A673 (cell line): ENCODE measurements around the gene HCLS1. TPM values are rescaled to one million over a fixed set of nuclear protein-coding genes. Genes with fewer than 3 reads are reported as not detected.
"Not testable (repeated sequence)": the region's sequence is repeated elsewhere in the genome, so short reads cannot be mapped to it uniquely, and the experiment has no call there.

Experiments
- BruUV-seq: library from RNA; stranded (reverse); fragments of 400-500 nt; replicated peaks from 2 replicates; lab custom pipeline; 2021; lab: Mats Ljungman, UMichigan
- CTCF ChIA-PET: fragments of 300-600 bp; sonication (Branson Sonifier 250); formaldehyde crosslinking; loops from one replicate; lab custom pipeline; 2022; ENCODE audit warnings: antibody characterized with exemption; lab: Charles Lee
- POLR2A ChIA-PET: fragments of 300-600 bp; sonication (Branson Sonifier 250); formaldehyde crosslinking; loops from one replicate; lab custom pipeline; 2022; ENCODE audit warnings: antibody characterized with exemption; ENCODE audit not compliant: low non-redundant PET; lab: Charles Lee
- DNase-seq: peaks from one replicate; pipeline ENCODE4 v3.0.0-alpha.2; 2015; ENCODE audit warnings: low spot score
- H3K27ac ChIP-seq: fragments of 200-600 bp; sonication (generic); 2 replicates; pipeline ENCODE4 v1.5.1; 2016; ENCODE audit warnings: mixed run types, low read depth, mild to moderate bottlenecking, mixed read lengths, antibody characterized with exemption, low read length; ENCODE audit not compliant: poor library complexity, severe bottlenecking
- H3K27me3 ChIP-seq: fragments of 200-600 bp; sonication (generic); replicated peaks from 2 replicates; pipeline ENCODE4 v1.6.1; 2017; ENCODE audit warnings: mixed run types, low read depth, mild to moderate bottlenecking, mixed read lengths, antibody characterized with exemption, low read length; ENCODE audit not compliant: insufficient read depth, poor library complexity
- H3K36me3 ChIP-seq: fragments of 200-600 bp; sonication (generic); 2 replicates; pipeline ENCODE4 v1.6.1; 2016; ENCODE audit warnings: mixed run types, mild to moderate bottlenecking, mixed read lengths, antibody characterized with exemption, low read length; ENCODE audit not compliant: insufficient read depth, poor library complexity, severe bottlenecking
- H3K4me1 ChIP-seq: fragments of 200-600 bp; sonication (generic); 2 replicates; pipeline ENCODE4 v1.6.1; 2017; ENCODE audit warnings: mixed run types, mild to moderate bottlenecking, mixed read lengths, antibody characterized with exemption, low read length; ENCODE audit not compliant: insufficient read depth, poor library complexity, severe bottlenecking
- H3K4me3 ChIP-seq: fragments of 200-600 bp; sonication (generic); 2 replicates; pipeline ENCODE4 v1.5.1; 2016; ENCODE audit warnings: low read depth, mixed run types, mild to moderate bottlenecking, mixed read lengths, low read length; ENCODE audit not compliant: poor library complexity, severe bottlenecking
- H3K9me3 ChIP-seq: fragments of 200-600 bp; sonication (generic); 2 replicates; pipeline ENCODE4 v1.6.1; 2016; ENCODE audit warnings: mixed run types, low read depth, mild to moderate bottlenecking, mixed read lengths, antibody characterized with exemption, low read length; ENCODE audit not compliant: poor library complexity, severe bottlenecking
- CTCF ChIP-seq: fragments of 300-800, 200-600 bp; sonication (generic); conservative IDR thresholded peaks from 2 replicates; pipeline ENCODE4 v1.5.1; 2017; ENCODE audit warnings: low read depth, mild to moderate bottlenecking, antibody characterized with exemption, low read length, moderate library complexity, mixed read lengths
- EZH2 ChIP-seq: fragments of 200-600 bp; sonication (generic); IDR thresholded peaks from 2 replicates; pipeline ENCODE4 v1.6.1; 2017; ENCODE audit warnings: borderline replicate concordance, low read depth, mild to moderate bottlenecking, mixed read lengths, antibody characterized with exemption, low read length; ENCODE audit not compliant: poor library complexity, severe bottlenecking
- intact Hi-C: fragments of 100-400 bp; cut with micrococcal nuclease; formaldehyde crosslinking; loops from one replicate; pipeline ENCODE4 v1.10.0; 2022; ENCODE audit not compliant: unreplicated experiment
- total RNA-seq: library from RNA; stranded (reverse); gene quantifications from 2 replicates; pipeline ENCODE4 v1.2.3, GENCODE V29; 2021

HCLS1 gene
- total RNA-seq, 1 experiment from 2014 or later, result 96.9 TPM

GRCh38 chr3:121604759-121605158 is 55.9 kb downstream of the HCLS1 start:
- H3K4me1 ChIP-seq, result no peaks in the 10 kb centered on the region
- no peaks in the 10 kb centered on the region for H3K27me3 ChIP-seq
- intact Hi-C loops, result no loop called here
- no TSS peak for BruUV-seq
- TF ChIP-seq EZH2 (no peak), CTCF (no peak)
- no peak overlapping the region for H3K27ac ChIP-seq
- H3K9me3 ChIP-seq, result no peaks in the 10 kb centered on the region
- no peak overlapping the region for H3K4me3 ChIP-seq
- ChIA-PET CTCF (interaction anchor here (1.1 kb wide), 1 partner anchor 26 kb away, joined by 3 read pairs; no protein-coding TSS in a partner anchor), POLR2A (no interaction called here)
- DNase-seq, result no peak
- no peaks in the 10 kb centered on the region for H3K36me3 ChIP-seq

GRCh38 chr3:121601212-121601812 is 59.4 kb downstream of the HCLS1 start:
- no peaks in the 10 kb centered on the region for H3K27me3 ChIP-seq
- TF ChIP-seq EZH2 (no peak), CTCF (no peak)
- no TSS peak for BruUV-seq
- intact Hi-C loops, result no loop called here
- no peak overlapping the region for H3K27ac ChIP-seq
- no peaks in the 10 kb centered on the region for H3K4me1 ChIP-seq
- CTCF ChIA-PET, result no interaction called here
- no peaks in the 10 kb centered on the region for H3K36me3 ChIP-seq
- POLR2A ChIA-PET, result no interaction called here
- no peaks in the 10 kb centered on the region for H3K9me3 ChIP-seq
- H3K4me3 ChIP-seq, result no peak overlapping the region
- no peak for DNase-seq

GRCh38 chr3:121599900-121600299 is 60.8 kb downstream of the HCLS1 start:
- H3K27me3 ChIP-seq, DNase-seq, intact Hi-C loops, BruUV-seq, H3K4me1 ChIP-seq, H3K36me3 ChIP-seq, H3K4me3 ChIP-seq, H3K27ac ChIP-seq, CTCF ChIA-PET, H3K9me3 ChIP-seq: not testable (repeated sequence)
- POLR2A ChIA-PET, result interaction anchor here (0.7 kb wide), 1 partner anchor 235 kb away, joined by 13 read pairs; the partner anchor contains the start of genes EAF2 and IQCB1

DNA sequence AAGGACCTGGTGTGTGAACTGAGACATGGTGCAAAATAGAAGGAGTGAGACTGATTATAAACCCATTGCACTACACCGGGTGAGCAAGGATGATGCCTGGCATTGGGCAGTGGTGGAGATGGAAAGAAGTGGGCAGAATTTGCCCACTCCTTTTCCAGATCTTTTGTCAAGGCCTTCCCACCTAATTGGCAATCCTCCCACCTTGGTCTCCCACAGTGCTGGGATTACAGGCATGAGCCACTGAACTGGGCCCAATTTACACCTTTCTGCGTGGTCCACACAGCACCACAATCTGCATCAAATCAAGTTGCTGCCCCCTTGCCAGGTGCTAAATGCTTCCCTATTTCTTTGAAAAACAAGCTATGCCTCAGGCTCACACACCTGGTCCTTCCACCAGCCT is 62.1 kb downstream of the HCLS1 start:
- intact Hi-C loops, result no loop called here
- TF ChIP-seq CTCF (no peak), EZH2 (no peak)
- H3K4me1 ChIP-seq, result no peaks in the 10 kb centered on the region
- no peaks in the 10 kb centered on the region for H3K36me3 ChIP-seq
- no peaks in the 10 kb centered on the region for H3K27me3 ChIP-seq
- DNase-seq, result no peak
- no TSS peak for BruUV-seq
- no peak overlapping the region for H3K27ac ChIP-seq
- ChIA-PET CTCF (no interaction called here), POLR2A (no interaction called here)
- no peaks in the 10 kb centered on the region for H3K9me3 ChIP-seq
- no peak overlapping the region for H3K4me3 ChIP-seq
